ENCODE measurements around the gene PALM2AKAP2. TPM values are rescaled to one million over a fixed set of nuclear protein-coding genes. Genes with fewer than 3 reads are reported as not detected.

PALM2AKAP2 gene
- total and polyA plus RNA-seq, 2 donors (not counting 3 experiments of a cell fraction or from before 2014, with no cell fraction given) = 0.01 TPM; not detected in 1

- no peak for DNase-seq (ENCODE audit: low read depth, low spot score)
- no peak for FAIRE-seq
- Histone ChIP-seq H3K27me3 (ENCODE audit: control insufficient read depth in 2 of 2, insufficient read depth in 2 of 2, low read length in 2 of 2) (peaks cover 0 to 4% of the 10 kb centered on the region in 2 experiments), H3K9me1 (replicated peaks; ENCODE audit: control insufficient read depth, extremely low read depth, insufficient read depth, low read length) (no peaks in the 10 kb centered on the region), H4K20me1 (replicated peaks; ENCODE audit: control insufficient read depth, extremely low read depth, insufficient read depth, low read length) (no peaks in the 10 kb centered on the region), H3K36me3 (ENCODE audit: control insufficient read depth in 2 of 2, extremely low read depth in 1 of 2, insufficient read depth in 2 of 2, low read length in 2 of 2) (no peaks in the 10 kb centered on the region), H3K9me3 (replicated peaks; ENCODE audit: control insufficient read depth, insufficient read depth, low read length) (no peaks in the 10 kb centered on the region), H3K4me1 (ENCODE audit: control insufficient read depth, extremely low read depth, insufficient read depth, low read length) (no peaks in the 10 kb centered on the region), H3K4me2 (ENCODE audit: insufficient read depth, low read length) (no peak overlapping the region), H3K27ac (ENCODE audit: insufficient read depth, low read depth, low read length) (no peak overlapping the region), H3K9ac (replicated peaks; ENCODE audit: extremely low read depth, insufficient read depth, low read length) (no peak overlapping the region), H3K79me2 (ENCODE audit: control insufficient read depth, insufficient read depth, low read length) (no peaks in the 10 kb centered on the region), H3K4me3 (replicated peaks in 1 of 3; ENCODE audit: insufficient read depth in 1 of 3, low read depth in 1 of 3, low read length in 3 of 3) (no peak overlapping the region), H2AFZ (ENCODE audit: low read depth, low read length) (no peak overlapping the region)
- TF ChIP-seq CTCF (IDR thresholded peaks at IDR 0.05; ENCODE audit: extremely low read depth in 1 of 2, insufficient read depth in 1 of 2, low read depth in 1 of 2, low read length in 2 of 2) (no peak), JUN (IDR thresholded peaks at IDR 0.05; ENCODE audit: borderline replicate concordance, insufficient read depth, insufficient read length, low read depth) (no peak), POLR2A (IDR thresholded peaks at IDR 0.05; ENCODE audit: low read depth, low read length) (no peak), FOS (IDR thresholded peaks at IDR 0.05; ENCODE audit: borderline replicate concordance, insufficient read depth, low read length) (no peak), GATA2 (IDR thresholded peaks at IDR 0.05; ENCODE audit: insufficient read depth, insufficient read length, low read depth, low read length) (no peak), EZH2 (IDR thresholded peaks at IDR 0.05; ENCODE audit: borderline replicate concordance, low read depth, low read length, severe bottlenecking) (no peak), MAX (IDR thresholded peaks at IDR 0.05; ENCODE audit: insufficient read depth, insufficient read length) (no peak), MYC (IDR thresholded peaks at IDR 0.05; ENCODE audit: low read depth, low read length) (no peak), POLR2AphosphoS5 (IDR thresholded peaks at IDR 0.05; ENCODE audit: insufficient read depth, low read depth, low read length) (no peak)
- ChIA-PET CTCF (no interaction called here), POLR2A (no interaction called here)
- intact Hi-C loops (cut with micrococcal nuclease) (no loop called here), dilution Hi-C loops (cut with MboI; ENCODE audit: extremely low pct_ligation_motif_present, low sequenced_read_pairs) (no loop called here)
- no TSS peak for BruUV-seq (replicated peaks)
Measured at GRCh38 chr9:109793921-109794320, 13.9 kb downstream of the PALM2AKAP2 start.
